Epidermal melanocyte (primary cell): Measurements from ENCODE around the gene STOM.
A peak's percentile ranks its signal among the peaks of the same experiment; 100 is the strongest.
"Not testable (repeated sequence)": the region's sequence is repeated elsewhere in the genome, so short reads cannot be mapped to it uniquely, and the experiment has no call there.

Experiments used
- DNase-seq: peaks from one replicate; pipeline ENCODE4 v3.0.0; 2011; ENCODE audit warnings: low spot score; ENCODE audit not compliant: insufficient read length

Gene STOM

DNA sequence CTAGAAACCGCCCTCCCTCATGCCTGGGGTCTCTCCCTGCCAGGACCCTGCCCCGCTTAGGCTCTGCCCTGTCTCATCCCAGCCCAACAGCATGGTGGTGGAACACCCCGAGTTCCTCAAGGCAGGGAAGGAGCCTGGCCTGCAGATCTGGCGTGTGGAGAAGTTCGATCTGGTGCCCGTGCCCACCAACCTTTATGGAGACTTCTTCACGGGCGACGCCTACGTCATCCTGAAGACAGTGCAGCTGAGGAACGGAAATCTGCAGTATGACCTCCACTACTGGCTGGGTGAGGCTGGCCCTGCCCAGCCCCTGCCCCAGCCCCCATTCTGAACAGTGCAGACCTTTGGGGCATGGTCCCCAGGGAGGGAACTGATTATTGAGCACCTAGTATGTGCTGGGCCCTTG lies 68.2 kb downstream of the STOM start:
- no peak for DNase-seq

- no peak for DNase-seq
These were observed 69.5 kb downstream of the STOM start for GRCh38 chr9:121300283-121301119.

DNA sequence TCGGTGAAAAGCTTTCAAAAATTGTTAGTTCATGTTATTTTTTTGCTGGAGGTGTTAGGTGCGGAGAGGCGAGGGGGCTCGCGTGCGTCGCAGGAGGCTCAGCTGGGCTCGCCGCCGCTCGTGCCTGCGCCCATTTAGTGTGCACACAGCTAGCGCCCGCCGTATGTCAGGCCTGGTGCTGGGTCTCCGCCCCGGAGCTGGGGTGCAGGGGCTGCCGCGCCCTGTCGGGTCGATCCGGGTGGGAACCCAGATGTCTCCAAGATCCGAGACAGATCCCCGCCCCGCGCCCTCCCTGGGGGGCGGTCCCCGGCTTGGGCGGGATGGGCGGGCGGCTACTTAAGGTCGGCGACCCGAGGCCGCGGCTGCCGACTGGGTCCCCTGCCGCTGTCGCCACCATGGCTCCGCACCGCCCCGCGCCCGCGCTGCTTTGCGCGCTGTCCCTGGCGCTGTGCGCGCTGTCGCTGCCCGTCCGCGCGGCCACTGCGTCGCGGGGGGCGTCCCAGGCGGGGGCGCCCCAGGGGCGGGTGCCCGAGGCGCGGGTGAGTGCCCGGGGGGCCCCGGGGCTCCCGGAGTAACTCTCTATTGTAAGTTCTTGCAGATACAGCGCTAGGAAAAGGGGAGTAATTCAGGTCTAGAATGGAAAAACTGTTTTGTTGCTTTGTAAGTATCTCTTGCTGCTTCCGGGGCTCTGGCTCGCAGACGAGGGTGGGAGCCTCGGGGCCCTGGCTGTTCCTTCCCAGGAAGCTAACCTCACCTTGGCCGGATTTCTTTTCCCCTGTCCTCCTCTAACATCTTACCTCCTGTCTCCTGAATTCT lies 70.4 kb downstream of the STOM start:
- DNase-seq = no peak

DNA sequence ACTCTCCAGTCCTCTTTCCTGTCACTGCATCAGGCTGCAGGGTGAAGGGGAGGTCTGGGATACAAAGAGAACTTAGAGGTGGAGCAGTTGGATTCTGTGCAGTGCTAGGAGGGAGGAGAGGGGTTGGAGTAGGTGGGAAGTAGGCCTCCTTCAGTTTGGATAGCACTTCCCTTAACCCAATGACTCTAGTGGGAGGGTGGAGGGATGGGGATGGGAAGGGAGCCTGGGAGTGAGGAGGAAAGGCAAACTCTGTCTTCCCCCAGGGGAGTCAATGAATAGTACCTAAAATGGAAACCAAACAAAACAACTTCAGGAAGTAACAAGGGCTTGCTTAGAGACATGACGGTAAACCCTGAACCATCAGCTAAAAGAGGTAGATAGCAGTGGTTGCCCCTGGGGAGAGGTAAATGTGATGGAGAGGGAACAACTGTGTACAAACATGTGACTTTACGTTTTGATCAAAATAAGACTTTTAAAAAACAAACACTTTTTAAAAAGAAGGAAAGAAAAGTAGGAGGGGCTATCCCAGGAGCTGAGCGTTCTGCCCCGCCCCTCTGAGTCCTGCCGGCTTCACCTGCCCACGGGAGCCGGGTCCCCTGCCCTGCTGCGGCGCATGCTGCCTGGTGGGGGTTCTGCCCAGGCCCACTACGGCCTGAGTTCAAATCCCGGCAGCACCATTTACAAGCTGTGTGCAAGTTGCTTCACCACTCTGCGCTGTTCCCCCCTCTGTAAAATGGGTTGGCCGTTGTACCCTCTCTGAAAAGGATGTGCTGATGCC lies 71.2 kb downstream of the STOM start:
- no peak for DNase-seq

- DNase-seq = no peak
These were observed 72.0 kb downstream of the STOM start for GRCh38 chr9:121298016-121298538.

DNA sequence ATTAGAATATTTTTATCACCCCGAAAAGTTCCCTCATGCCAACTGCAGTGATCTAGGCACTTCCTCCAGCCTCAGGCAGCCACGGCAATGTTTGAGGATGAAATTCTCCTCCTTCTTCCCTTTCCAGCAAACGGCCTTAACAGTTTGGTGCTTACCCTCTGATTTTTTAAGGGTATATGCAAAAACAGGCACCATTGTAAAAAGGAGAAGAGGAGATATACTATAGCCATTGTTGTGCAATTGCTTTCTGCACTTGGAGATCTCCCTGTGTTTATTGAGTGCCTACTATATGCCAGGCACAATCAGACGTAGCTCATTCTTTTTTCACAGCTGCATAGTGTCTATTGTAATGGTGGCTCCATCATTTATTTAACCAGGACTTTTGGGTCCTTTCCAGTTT lies 72.7 kb downstream of the STOM start:
- no peak for DNase-seq

- DNase-seq = no peak
These were observed 73.6 kb downstream of the STOM start for GRCh38 chr9:121296213-121297127.

GRCh38 chr9:121295662-121296191 lies 74.3 kb downstream of the STOM start:
- DNase-seq = no peak

DNA sequence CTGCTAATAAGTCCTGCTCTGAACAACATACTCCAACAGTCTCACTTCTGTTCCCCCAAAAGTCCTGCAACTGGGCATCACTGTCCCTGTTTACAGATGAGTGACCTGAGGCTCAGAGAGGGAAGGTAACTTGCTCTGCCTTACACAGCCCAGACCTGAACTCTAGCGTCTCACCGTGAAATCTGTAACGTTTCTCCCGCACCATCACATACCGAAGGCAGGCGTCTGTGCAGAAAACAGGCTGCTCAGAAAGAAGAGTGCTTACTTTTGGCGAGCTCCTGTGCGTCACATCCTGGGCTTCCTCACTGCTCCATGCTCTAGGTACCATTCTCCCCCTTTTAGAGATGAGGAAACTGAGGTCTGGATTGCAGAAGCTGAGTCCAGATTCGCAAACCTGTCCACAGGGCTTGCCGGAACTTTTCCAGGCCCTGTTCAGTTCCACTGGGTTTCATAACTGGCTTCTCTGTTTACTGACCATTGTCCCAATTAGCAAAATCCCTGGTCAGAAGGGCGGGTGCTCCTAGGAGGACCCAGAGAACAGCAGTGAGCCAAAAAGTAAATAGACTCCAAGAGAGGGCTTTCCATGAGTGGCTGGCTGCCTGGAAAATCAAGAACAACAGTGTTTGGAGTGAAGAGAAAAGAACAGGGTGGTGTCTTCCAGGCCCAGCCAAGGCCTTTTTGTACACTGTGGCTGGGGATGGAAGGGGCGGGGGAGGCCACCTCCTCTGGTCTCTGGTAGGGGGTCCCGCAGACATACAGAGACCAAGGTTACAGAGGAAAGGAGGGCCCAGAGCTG lies 75.0 kb downstream of the STOM start:
- DNase-seq = no peak

- DNase-seq = no peak
These were observed 75.8 kb downstream of the STOM start for GRCh38 chr9:121294151-121294743.

DNA sequence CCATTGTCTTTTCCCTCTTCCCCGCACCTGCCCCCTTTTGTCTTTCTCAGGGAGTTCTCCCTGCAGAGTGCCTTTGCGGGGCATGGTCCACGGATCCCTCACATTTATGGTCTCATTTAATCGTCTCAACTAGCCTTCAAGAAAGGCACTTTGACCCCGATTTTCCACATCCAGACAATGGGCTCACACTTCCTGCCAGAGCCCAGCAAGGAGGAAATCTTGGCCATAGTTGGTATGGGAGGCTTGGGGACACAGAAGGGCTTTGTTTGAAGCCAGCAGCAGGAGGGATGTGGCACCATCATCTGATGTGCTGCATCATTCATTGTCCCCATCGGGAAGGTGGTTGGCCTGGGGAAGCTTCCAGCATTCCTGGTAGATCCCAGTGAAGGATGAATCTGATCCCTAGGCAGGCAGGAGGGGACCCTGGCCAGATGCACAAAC lies 77.2 kb downstream of the STOM start:
- DNase-seq = no peak

DNA sequence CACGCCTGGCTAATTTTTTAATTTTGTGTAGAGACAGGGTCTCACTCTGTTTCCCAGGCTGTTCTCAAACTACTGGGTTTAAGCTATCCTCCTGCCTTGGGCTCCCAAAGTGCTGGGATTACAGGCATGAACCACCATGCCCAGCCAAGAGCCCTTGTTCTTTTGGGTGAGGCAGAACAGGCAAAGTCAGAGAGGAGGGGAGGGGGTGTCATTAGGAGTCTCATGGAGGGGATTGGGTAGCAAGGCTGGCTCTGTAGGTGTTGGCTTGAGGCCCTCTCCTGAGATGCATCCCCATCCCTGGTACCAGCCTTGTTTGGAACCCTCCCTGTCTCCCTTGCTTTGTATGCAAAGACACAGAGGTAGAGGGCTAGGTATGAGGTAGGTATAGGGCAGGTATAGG lies 78.0 kb downstream of the STOM start:
- DNase-seq = no peak

GRCh38 chr9:121291536-121291935 lies 78.5 kb downstream of the STOM start:
- not testable (repeated sequence) for DNase-seq

GRCh38 chr9:121289772-121290370 lies 80.2 kb downstream of the STOM start:
- no peak for DNase-seq

DNA sequence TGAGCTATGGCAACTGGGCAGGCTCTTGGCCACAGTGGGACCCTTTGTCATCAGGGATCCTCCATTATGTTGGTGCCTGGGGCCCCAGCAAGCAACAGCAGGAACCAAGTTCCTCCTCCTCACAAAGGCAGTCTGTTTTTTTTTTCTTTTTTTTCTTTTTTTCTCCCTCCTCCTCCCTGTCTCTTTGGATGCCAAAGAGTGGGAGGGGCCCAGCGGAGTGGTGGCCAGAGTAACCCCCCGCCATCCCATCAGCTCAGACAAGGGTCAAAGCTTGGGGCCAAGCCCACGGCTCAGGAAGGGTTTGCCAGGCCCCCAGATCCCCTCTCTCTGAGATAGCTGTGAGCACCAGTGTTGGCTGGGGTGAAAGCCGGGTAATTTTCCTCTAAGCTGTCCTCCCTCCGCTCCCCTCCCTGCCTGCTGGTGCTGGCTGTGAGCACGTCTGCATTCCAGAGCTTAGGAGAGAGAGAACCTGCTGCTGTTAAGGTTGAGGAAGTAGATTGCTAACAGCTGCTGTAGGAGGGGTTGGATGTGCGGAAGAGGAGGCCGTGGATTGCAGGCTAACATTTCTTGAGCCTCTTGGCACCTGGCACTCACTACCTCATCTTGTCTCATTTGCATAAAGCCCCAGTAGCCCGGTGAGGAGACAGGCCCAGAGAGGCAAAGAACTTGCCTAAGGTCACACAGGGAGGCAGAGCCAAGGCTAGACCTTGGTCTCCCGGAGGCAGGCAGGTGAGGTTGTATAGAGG lies 80.9 kb downstream of the STOM start:
- DNase-seq = peak; percentile 56
